Panc1 (cell line): ENCODE measurements around the gene SCN1B. TPM values are rescaled to one million over a fixed set of nuclear protein-coding genes. Genes with fewer than 3 reads are reported as not detected.

Source experiments
- ATAC-seq: fragments of 200-7000 bp; cut with Tn5 transposase; 2 replicates; pipeline ENCODE4 v1.9.1; 2020; ENCODE audit warnings: mild to moderate bottlenecking, moderate library complexity
- BruUV-seq: library from RNA; stranded (reverse); fragments of 400-500 nt; replicated peaks from 2 replicates; lab custom pipeline; 2021; lab: Mats Ljungman, UMichigan
- CTCF ChIA-PET: fragments of 300-600 bp; sonication (Branson Sonifier 250); formaldehyde crosslinking; loops from one replicate; lab custom pipeline; 2022; ENCODE audit warnings: antibody characterized with exemption; lab: Charles Lee
- POLR2A ChIA-PET: fragments of 300-600 bp; sonication (Branson Sonifier 250); formaldehyde crosslinking; loops from one replicate; lab custom pipeline; 2022; ENCODE audit warnings: antibody characterized with exemption; lab: Charles Lee
- DNase-seq: peaks from one replicate; pipeline ENCODE4 v3.0.0-alpha.2; 2010; ENCODE audit warnings: low read depth, low spot score
- H3K27ac ChIP-seq: 2 replicates; pipeline ENCODE4 v1.5.1; 2011; ENCODE audit warnings: mild to moderate bottlenecking, low read length, inconsistent platforms
- H3K27me3 ChIP-seq: fragments of 200-500 bp; sonication (Bioruptor generic); 2 replicates; pipeline ENCODE4 v1.6.0; 2014; ENCODE audit warnings: low read length, inconsistent platforms; ENCODE audit not compliant: control insufficient read depth, insufficient read depth
- H3K36me3 ChIP-seq: fragments of 200-500 bp; sonication (Bioruptor generic); 2 replicates; pipeline ENCODE4 v1.5.1; 2014; ENCODE audit warnings: inconsistent platforms, mild to moderate bottlenecking, low read length, moderate library complexity; ENCODE audit not compliant: control insufficient read depth, insufficient read depth
- H3K4me1 ChIP-seq: 2 replicates; pipeline ENCODE4 v1.5.1; 2011; ENCODE audit warnings: inconsistent platforms, mild to moderate bottlenecking, low read length, moderate library complexity; ENCODE audit not compliant: control insufficient read depth, insufficient read depth
- H3K4me3 ChIP-seq, 2 experiments: 2 replicates each; pipeline ENCODE4 v1.5.1; 2011 to 2012; ENCODE audit warnings: low read depth in 2 of 2, low read length in 2 of 2, mild to moderate bottlenecking in 2 of 2, inconsistent platforms in 1 of 2, moderate library complexity in 1 of 2
- H3K9me3 ChIP-seq: fragments of 200-500 bp; sonication (Bioruptor generic); 2 replicates; pipeline ENCODE4 v1.5.1; 2014; ENCODE audit warnings: low read depth, mild to moderate bottlenecking, inconsistent platforms, low read length, moderate library complexity; ENCODE audit not compliant: control insufficient read depth, insufficient read depth
- CTCF ChIP-seq: fragments of 450-650 bp; IDR thresholded peaks from 2 replicates; pipeline ENCODE4 v1.5.1; 2017; ENCODE audit warnings: mild to moderate bottlenecking
- POLR2AphosphoS5 ChIP-seq: IDR thresholded peaks from 2 replicates; pipeline ENCODE4 v1.6.1; 2012; ENCODE audit warnings: mild to moderate bottlenecking, low read depth, low read length, moderate library complexity
- SIN3A ChIP-seq: IDR thresholded peaks from 2 replicates; pipeline ENCODE4 v1.6.1; 2012; ENCODE audit warnings: low read depth, mild to moderate bottlenecking, low read length, moderate library complexity, borderline replicate concordance; ENCODE audit not compliant: insufficient read depth
- TCF7L2 ChIP-seq: IDR thresholded peaks from 2 replicates; pipeline ENCODE4 v1.6.1; 2011; ENCODE audit warnings: mild to moderate bottlenecking, low read depth, low read length, inconsistent platforms
- in situ Hi-C: cut with HindIII; loops from 2 replicates; pipeline ENCODE4 v1.10.0; 2016; ENCODE audit warnings: low sequenced_read_pairs, low pct_unique_long_range_greater_than_20kb
- intact Hi-C: fragments of 100-400 bp; cut with micrococcal nuclease; formaldehyde crosslinking; loops from one replicate; pipeline ENCODE4 v1.10.0; 2022; ENCODE audit not compliant: unreplicated experiment
- total RNA-seq: library from RNA; stranded (reverse); gene quantifications from one replicate; pipeline ENCODE4 v1.2.1, GENCODE V29; 2021; ENCODE audit not compliant: unreplicated experiment
- TF ChIP-seq, protein P1 (sequence below), 2 experiments: IDR thresholded peaks; 2 replicates each; pipeline ENCODE4 v1.6.1; 2011 to 2012; ENCODE audit warnings: low read depth in 2 of 2, control low read depth in 1 of 2, low read length in 1 of 2, mild to moderate bottlenecking in 1 of 2, moderate library complexity in 1 of 2; ENCODE audit not compliant: insufficient read depth in 1 of 2

SCN1B gene
- total RNA-seq, 1 experiment from 2014 or later: 4.6 TPM

DNA sequence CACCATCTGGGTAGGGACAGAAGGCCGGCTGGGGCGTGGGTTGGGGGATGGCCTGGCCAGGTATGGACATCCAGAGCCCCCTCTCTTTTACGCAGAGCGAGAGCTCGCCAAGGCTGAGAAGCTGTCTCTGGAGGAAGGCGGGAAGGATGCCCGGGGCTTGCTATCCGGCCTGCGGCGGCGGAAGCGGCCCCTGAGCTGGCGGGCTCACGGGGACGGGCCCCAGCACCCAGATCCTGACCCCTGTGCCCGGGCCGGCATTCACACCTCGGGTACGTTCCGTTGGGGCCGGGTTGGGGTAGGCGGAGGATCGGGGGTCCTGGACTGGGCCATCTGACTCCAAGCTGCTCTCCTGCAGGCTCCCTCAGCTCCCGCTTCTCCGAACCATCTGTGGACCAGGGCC is 8.7 kb upstream of the SCN1B start:
- ChIA-PET CTCF (no interaction called here), POLR2A (no interaction called here)
- no TSS peak for BruUV-seq
- intact Hi-C loops (no loop called here), in situ Hi-C loops (no loop called here)
- no peaks in the 10 kb centered on the region for H3K27me3 ChIP-seq
- H3K27ac ChIP-seq: no peak overlapping the region
- TF ChIP-seq, protein P1, sequence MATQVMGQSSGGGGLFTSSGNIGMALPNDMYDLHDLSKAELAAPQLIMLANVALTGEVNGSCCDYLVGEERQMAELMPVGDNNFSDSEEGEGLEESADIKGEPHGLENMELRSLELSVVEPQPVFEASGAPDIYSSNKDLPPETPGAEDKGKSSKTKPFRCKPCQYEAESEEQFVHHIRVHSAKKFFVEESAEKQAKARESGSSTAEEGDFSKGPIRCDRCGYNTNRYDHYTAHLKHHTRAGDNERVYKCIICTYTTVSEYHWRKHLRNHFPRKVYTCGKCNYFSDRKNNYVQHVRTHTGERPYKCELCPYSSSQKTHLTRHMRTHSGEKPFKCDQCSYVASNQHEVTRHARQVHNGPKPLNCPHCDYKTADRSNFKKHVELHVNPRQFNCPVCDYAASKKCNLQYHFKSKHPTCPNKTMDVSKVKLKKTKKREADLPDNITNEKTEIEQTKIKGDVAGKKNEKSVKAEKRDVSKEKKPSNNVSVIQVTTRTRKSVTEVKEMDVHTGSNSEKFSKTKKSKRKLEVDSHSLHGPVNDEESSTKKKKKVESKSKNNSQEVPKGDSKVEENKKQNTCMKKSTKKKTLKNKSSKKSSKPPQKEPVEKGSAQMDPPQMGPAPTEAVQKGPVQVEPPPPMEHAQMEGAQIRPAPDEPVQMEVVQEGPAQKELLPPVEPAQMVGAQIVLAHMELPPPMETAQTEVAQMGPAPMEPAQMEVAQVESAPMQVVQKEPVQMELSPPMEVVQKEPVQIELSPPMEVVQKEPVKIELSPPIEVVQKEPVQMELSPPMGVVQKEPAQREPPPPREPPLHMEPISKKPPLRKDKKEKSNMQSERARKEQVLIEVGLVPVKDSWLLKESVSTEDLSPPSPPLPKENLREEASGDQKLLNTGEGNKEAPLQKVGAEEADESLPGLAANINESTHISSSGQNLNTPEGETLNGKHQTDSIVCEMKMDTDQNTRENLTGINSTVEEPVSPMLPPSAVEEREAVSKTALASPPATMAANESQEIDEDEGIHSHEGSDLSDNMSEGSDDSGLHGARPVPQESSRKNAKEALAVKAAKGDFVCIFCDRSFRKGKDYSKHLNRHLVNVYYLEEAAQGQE (IDR thresholded peaks at IDR 0.05; ENCODE audit: insufficient read depth in 1 of 2, low read depth in 2 of 2, low read length in 1 of 2): no peak
- no peak for TF ChIP-seq TCF7L2
- TF ChIP-seq CTCF: no peak
- no peak for TF ChIP-seq SIN3A
- no peak for TF ChIP-seq POLR2AphosphoS5
- DNase-seq: no peak
- no peak overlapping the region for H3K4me3 ChIP-seq
- H3K4me1 ChIP-seq: no peaks in the 10 kb centered on the region
- no peaks in the 10 kb centered on the region for H3K9me3 ChIP-seq
- no peaks in the 10 kb centered on the region for H3K36me3 ChIP-seq
- ATAC-seq: no peak

- in situ Hi-C loops (no loop called here), intact Hi-C loops (no loop called here)
- no peaks in the 10 kb centered on the region; the same call in 1 of the 2 replicates for H3K36me3 ChIP-seq
- TF ChIP-seq POLR2AphosphoS5 (no peak), CTCF (no peak), TCF7L2 (no peak), SIN3A (no peak)
- TF ChIP-seq, protein P1 (IDR thresholded peaks at IDR 0.05; ENCODE audit: insufficient read depth in 1 of 2, low read depth in 2 of 2, low read length in 1 of 2): no peak
- no peaks in the 10 kb centered on the region for H3K9me3 ChIP-seq
- ATAC-seq (0 out of 2 replicates have a peak, but pooled peaks have one; percentile 10), DNase-seq (no peak)
- no TSS peak for BruUV-seq
- ChIA-PET POLR2A (no interaction called here), CTCF (no interaction called here)
- H3K27ac ChIP-seq: no peak overlapping the region
- no peaks in the 10 kb centered on the region for H3K27me3 ChIP-seq
- no peak overlapping the region for H3K4me3 ChIP-seq
- H3K4me1 ChIP-seq: no peaks in the 10 kb centered on the region
Observed at GRCh38 chr19:35022460-35022859, 7.8 kb upstream of the SCN1B start.
